ENCODE results near the gene NGLY1.

- TF ChIP-seq JUND (IDR thresholded peaks at IDR 0.05; ENCODE audit: low read depth, low read length) (no peak), ZSCAN29 (IDR thresholded peaks at IDR 0.05) (no peak), RAD21 (IDR thresholded peaks at IDR 0.05; ENCODE audit: insufficient read depth, low read depth, low read length) (no peak)
These were observed 656 bp downstream of the NGLY1 start for GRCh38 chr3:25782636-25782937.

All from GM12878 (cell line).